Measurements from ENCODE around the gene RNF214. TPM values are rescaled to one million over a fixed set of nuclear protein-coding genes. Genes with fewer than 3 reads are reported as not detected.

RNF214 gene
- total RNA-seq, 4 donors from 2014 or later, result 5.0 to 10.5 (median 5.6) TPM

DNA sequence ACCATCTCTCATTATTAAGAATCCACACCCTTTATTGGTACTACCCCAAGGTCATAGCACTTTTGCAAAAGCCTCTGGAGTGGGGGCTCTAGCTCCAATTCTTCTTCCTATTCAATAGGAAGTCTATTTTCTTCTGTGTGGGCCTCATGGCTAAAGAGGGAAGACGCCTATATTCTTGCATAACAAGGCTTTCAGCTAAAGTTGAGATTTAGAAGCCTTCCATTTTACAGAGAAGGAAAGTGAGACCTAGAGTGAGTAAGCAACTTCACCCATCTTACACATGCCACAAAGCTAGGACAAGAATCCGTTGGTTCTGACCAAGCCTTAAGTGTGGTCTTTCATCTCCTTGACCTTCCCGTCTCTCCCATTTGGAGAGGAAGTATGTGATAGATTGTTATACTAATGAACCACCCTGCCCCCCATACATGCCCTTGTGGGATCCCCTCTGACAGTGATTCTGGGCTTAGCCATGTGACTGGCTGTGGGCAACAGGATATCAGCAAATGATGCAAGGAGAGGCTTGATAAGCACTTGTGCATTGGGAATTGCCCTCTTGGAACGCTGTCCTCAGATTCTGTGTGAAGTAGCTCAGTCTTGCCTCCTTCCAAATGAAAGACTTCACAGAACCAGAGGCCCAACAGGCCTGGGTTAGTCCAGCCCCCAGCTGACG, 71.3 kb downstream of the RNF214 start:
- Histone ChIP-seq H3K4me1 (peaks cover 0 to 11% (median 5%) of the 10 kb centered on the region in 3 donors), H3K4me3 (no peak overlapping the region), H3K36me3 (no peaks in the 10 kb centered on the region), H3K27ac (no peak overlapping the region), H3K9me3 (no peaks in the 10 kb centered on the region), H3K27me3 (no peaks in the 10 kb centered on the region)
- DNase-seq, result no peak
- intact Hi-C loops (cut with DNase I), result no loop called here
- TF ChIP-seq POLR2A (IDR thresholded peaks at IDR 0.05), result no peak
- TF ChIP-seq, protein P1, sequence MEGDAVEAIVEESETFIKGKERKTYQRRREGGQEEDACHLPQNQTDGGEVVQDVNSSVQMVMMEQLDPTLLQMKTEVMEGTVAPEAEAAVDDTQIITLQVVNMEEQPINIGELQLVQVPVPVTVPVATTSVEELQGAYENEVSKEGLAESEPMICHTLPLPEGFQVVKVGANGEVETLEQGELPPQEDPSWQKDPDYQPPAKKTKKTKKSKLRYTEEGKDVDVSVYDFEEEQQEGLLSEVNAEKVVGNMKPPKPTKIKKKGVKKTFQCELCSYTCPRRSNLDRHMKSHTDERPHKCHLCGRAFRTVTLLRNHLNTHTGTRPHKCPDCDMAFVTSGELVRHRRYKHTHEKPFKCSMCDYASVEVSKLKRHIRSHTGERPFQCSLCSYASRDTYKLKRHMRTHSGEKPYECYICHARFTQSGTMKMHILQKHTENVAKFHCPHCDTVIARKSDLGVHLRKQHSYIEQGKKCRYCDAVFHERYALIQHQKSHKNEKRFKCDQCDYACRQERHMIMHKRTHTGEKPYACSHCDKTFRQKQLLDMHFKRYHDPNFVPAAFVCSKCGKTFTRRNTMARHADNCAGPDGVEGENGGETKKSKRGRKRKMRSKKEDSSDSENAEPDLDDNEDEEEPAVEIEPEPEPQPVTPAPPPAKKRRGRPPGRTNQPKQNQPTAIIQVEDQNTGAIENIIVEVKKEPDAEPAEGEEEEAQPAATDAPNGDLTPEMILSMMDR (IDR thresholded peaks at IDR 0.05), result no peak
- 75 to 91% methylated on average over 4 to 5 of the region's 5 CpGs for WGBS, 2 donors

DNA sequence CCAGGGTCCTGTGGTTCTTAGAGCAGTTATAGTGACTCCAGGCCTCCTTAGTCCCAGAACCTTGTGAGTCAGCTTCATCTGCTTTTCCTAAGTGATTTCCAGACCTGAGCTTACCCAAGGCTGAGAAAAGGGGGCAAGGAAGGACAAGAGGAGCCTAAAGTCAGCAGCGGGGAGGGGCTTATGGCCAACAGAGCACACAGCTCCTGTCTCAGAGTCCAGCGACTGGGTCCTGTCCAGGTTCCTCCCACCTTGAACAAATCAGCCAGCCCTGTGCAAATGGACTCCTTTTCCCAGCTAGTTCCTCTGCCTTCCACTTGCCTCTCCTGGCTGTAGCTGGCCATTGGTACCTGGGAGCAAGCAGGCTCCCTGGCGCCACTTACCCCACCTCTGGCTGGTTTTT, 72.7 kb downstream of the RNF214 start:
- no peak for DNase-seq
- intact Hi-C loops (cut with DNase I), result no loop called here
- no peaks in the 10 kb centered on the region for H3K36me3 ChIP-seq
- TF ChIP-seq, protein P1 (IDR thresholded peaks at IDR 0.05), result no peak
- no peak for TF ChIP-seq POLR2A (IDR thresholded peaks at IDR 0.05)
- H3K4me3 ChIP-seq, result no peak overlapping the region
- no peaks in the 10 kb centered on the region for H3K9me3 ChIP-seq
- peaks cover 0 to 6% (median 4%) of the 10 kb centered on the region in 3 donors for H3K4me1 ChIP-seq
- H3K27ac ChIP-seq, result no peak overlapping the region
- no peaks in the 10 kb centered on the region for H3K27me3 ChIP-seq
- 90 to 92% methylated on average over 2 of the region's 3 CpGs for WGBS, 2 donors

DNA sequence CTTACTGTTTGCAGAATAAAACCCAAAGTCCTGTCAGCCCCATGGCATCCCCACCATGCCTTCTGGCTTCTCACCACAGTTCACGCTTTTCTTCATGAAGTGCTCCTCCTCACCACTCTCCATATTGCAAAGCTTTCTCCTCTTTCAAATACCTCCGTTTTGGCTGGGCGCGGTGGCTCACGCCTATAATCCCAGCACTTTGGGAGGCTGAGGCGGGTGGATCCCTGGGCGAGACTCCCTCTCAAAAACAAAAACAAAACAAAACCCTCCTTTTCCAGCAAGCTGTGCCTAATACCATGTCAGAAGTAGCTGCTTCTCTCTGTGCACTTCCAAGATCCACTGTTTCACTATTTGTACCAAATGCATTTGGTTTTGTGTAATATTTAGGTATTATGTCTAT, 76.8 kb downstream of the RNF214 start:
- WGBS, 2 donors, result 89 to 96% methylated on average over 7 of the region's 7 CpGs

DNA sequence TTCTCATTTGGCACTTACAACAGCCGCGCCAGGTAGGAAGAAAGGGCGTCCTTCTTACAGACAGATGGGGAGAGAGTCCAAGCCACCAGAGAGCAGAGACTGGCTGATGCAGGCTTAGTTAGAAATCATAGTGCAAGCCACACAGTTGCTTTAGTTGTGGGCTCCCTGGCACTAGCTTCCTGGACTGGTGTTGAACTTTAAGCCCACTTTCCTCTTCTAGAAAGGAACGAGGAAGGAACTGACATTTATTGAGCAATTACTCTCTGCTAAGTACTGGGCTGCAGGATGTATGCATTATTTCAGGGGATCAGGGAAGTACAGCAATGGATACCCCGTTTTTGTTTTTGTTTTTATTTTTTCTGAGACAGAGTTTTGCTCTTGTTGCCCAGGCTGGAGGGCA, 80.6 kb downstream of the RNF214 start:
- H3K36me3 ChIP-seq, result no peaks in the 10 kb centered on the region
- intact Hi-C loops (cut with DNase I), result no loop called here
- no peaks in the 10 kb centered on the region for H3K27me3 ChIP-seq
- H3K4me3 ChIP-seq, result no peak overlapping the region
- DNase-seq, result no peak
- TF ChIP-seq, protein P1 (IDR thresholded peaks at IDR 0.05), result no peak
- no peak for TF ChIP-seq POLR2A (IDR thresholded peaks at IDR 0.05)
- H3K27ac ChIP-seq, result no peak overlapping the region
- H3K4me1 ChIP-seq, result peaks cover 13 to 40% (median 18%) of the 10 kb centered on the region in 3 donors
- 52 to 76% methylated on average over 2 to 5 of the region's 5 CpGs for WGBS, 2 donors
- no peaks in the 10 kb centered on the region for H3K9me3 ChIP-seq

More for the DNA sequence above, 76.8 kb downstream of the RNF214 start:
- no peaks in the 10 kb centered on the region for H3K27me3 ChIP-seq
- no peaks in the 10 kb centered on the region for H3K36me3 ChIP-seq
- peaks cover 0 to 12% (median 1%) of the 10 kb centered on the region in 3 donors for H3K4me1 ChIP-seq
- no peak overlapping the region for H3K27ac ChIP-seq
- no peaks in the 10 kb centered on the region for H3K9me3 ChIP-seq
- intact Hi-C loops (cut with DNase I), result no loop called here
- no peak for TF ChIP-seq POLR2A (IDR thresholded peaks at IDR 0.05)
- TF ChIP-seq, protein P1 (IDR thresholded peaks at IDR 0.05), result no peak
- no peak for DNase-seq
- no peak overlapping the region for H3K4me3 ChIP-seq

DNA sequence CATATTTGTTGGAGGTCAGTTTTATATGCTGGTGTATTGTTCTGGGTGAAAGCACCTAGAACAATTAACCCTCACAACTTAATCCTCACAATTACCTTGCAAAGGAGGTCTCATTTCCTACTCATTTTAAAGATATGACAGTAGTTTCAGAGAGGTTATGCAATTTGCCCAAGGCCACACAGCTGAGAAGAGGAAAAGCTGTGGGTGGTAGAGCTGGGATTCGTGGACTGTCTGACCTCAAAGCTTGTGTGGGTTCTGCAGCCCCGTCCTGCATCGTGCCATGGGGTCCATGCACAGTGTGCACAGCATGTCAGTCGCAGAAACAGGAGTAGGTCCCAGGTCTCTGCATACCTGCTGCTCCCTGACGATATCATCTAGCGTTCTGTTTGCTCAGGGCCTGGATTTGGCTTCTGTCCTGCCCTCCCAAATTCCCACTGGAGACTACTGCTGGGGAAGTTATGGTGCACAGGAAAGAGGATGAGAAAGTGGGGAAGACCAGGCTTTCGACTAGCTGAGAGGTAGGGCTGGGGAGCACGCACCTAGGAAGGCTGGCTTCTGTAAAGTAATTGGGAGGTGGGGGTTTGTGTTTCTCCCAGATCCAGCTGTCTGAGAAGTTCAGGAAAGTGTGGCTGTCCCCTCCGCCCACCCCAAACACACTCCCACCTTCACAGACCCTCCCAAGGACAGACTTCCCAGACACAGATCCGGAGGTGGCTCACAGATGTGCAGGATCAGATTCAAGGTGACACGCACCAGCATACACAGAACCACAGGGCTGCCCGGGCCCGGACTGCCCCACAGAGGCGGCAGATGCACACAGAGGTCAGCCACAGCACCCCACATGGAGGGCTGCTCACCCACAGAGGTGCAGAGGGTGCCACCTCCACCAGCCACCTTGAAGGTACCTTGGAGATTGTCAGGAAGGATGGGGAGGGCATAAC, 81.6 kb downstream of the RNF214 start:
- 71 to 83% methylated on average over 6 to 10 of the region's 14 CpGs for WGBS, 2 donors

More for the DNA sequence above, 81.6 kb downstream of the RNF214 start:
- Histone ChIP-seq H3K9me3 (no peaks in the 10 kb centered on the region), H3K27ac (no peak overlapping the region), H3K4me1 (peaks cover 13 to 40% (median 18%) of the 10 kb centered on the region in 3 donors), H3K27me3 (no peaks in the 10 kb centered on the region), H3K4me3 (peak overlapping the region in 1 of 4 donors; percentile 85), H3K36me3 (no peaks in the 10 kb centered on the region)
- no peak for TF ChIP-seq POLR2A (IDR thresholded peaks at IDR 0.05)
- TF ChIP-seq, protein P1 (IDR thresholded peaks at IDR 0.05), result no peak
- DNase-seq, result no peak
- intact Hi-C loops (cut with DNase I), result no loop called here

Data from esophagus squamous epithelium (tissue), 5 donors.